Erythroblast (primary cell): ENCODE measurements around the gene VAV3.
"Not testable (repeated sequence)": the region's sequence is repeated elsewhere in the genome, so short reads cannot be mapped to it uniquely, and the experiment has no call there.

Source experiments
- GATA1 ChIP-seq: IDR thresholded peaks from 2 replicates; pipeline ENCODE4 v1.6.1; 2011; ENCODE audit warnings: low read depth, mild to moderate bottlenecking, control low read depth, low read length, moderate library complexity
- POLR2A ChIP-seq: IDR thresholded peaks from 2 replicates; pipeline ENCODE4 v1.6.1; 2011; ENCODE audit warnings: mild to moderate bottlenecking, low read length

- not testable (repeated sequence) for TF ChIP-seq POLR2A, GATA1
These were observed 314.2 kb downstream of the VAV3 start for GRCh38 chr1:107650825-107651224.
